Natural killer cell treated with Interleukin-12 subunit alpha and Interleukin-12 subunit beta and Interleukin-15 and Interleukin-18, amount 100 ng/mL, for 72 hours (primary cell): ENCODE results near the gene SPOCK2. TPM values are rescaled to one million over a fixed set of nuclear protein-coding genes. Genes with fewer than 3 reads are reported as not detected.
A peak's percentile ranks its signal among the peaks of the same experiment; 100 is the strongest.

Experiments used
- ATAC-seq, 2 donors: fragments of 150-1000 bp; cut with Tn5 transposase in 1 of 2; sonication (Bioruptor Pico), chemical (Tn5 transposase) in 1 of 2; 2 replicates each; pipeline ENCODE4 v1.10.0; 2021
- DNase-seq: peaks from one replicate; pipeline ENCODE4 v3.0.0; 2022; ENCODE audit warnings: low spot score
- H3K27ac Mint-ChIP-seq, 2 donors: 1 replicate in 1 of 2; 2 replicates in 1 of 2; pipeline ENCODE4 v1.8.0; 2022; ENCODE audit warnings: mixed read lengths in 2 of 2, mild to moderate bottlenecking in 1 of 2, moderate library complexity in 1 of 2
- H3K27me3 Mint-ChIP-seq, 2 donors: 1 replicate in 1 of 2; 2 replicates in 1 of 2; pipeline ENCODE4 v1.8.0; 2022; ENCODE audit warnings: mixed read lengths in 2 of 2
- H3K36me3 Mint-ChIP-seq: one replicate; pipeline ENCODE4 v1.8.0; 2022; ENCODE audit warnings: mixed read lengths
- H3K4me1 Mint-ChIP-seq, 2 donors: 1 replicate in 1 of 2; 2 replicates in 1 of 2; pipeline ENCODE4 v1.8.0; 2022; ENCODE audit warnings: low read depth in 2 of 2, mixed read lengths in 2 of 2, mild to moderate bottlenecking in 1 of 2
- H3K4me3 Mint-ChIP-seq: one replicate; pipeline ENCODE4 v1.8.0; 2022; ENCODE audit warnings: mixed read lengths
- H3K9me3 Mint-ChIP-seq: 2 replicates; pipeline ENCODE4 v1.8.0; 2022; ENCODE audit warnings: mixed read lengths
- total RNA-seq, 2 donors: library from RNA; stranded (reverse); gene quantifications; one replicate each; pipeline ENCODE4 v1.2.3, GENCODE V29; 2022

Gene SPOCK2
- total RNA-seq, 2 donors from 2014 or later, result 24.9 to 25.9 TPM

- Mint-ChIP-seq H3K27ac (no peak overlapping the region), H3K4me1 (peaks cover 14 to 20% of the 10 kb centered on the region in 2 donors), H3K9me3 (no peaks in the 10 kb centered on the region), H3K4me3 (no peak overlapping the region), H3K27me3 (no peaks in the 10 kb centered on the region), H3K36me3 (peaks cover 16% of the 10 kb centered on the region)
- ATAC-seq (no peak), DNase-seq (no peak)
Observed at GRCh38 chr10:72104472-72105097, 16.2 kb upstream of the SPOCK2 start.

GRCh38 chr10:72099600-72099921 lies 11.2 kb upstream of the SPOCK2 start:
- peaks cover 5 to 6% of the 10 kb centered on the region in 2 donors for H3K4me1 Mint-ChIP-seq
- no peaks in the 10 kb centered on the region for H3K9me3 Mint-ChIP-seq
- DNase-seq (no peak), ATAC-seq (no peak)
- peaks cover 25% of the 10 kb centered on the region for H3K36me3 Mint-ChIP-seq
- no peak overlapping the region for H3K27ac Mint-ChIP-seq
- no peak overlapping the region for H3K4me3 Mint-ChIP-seq
- H3K27me3 Mint-ChIP-seq, result no peaks in the 10 kb centered on the region

GRCh38 chr10:72098836-72099599 lies 10.7 kb upstream of the SPOCK2 start:
- Mint-ChIP-seq H3K27ac (no peak overlapping the region), H3K4me1 (peaks cover 5 to 7% of the 10 kb centered on the region in 2 donors), H3K9me3 (no peaks in the 10 kb centered on the region), H3K4me3 (no peak overlapping the region), H3K36me3 (peaks cover 25% of the 10 kb centered on the region), H3K27me3 (no peaks in the 10 kb centered on the region)
- no peak for DNase-seq
- no peak for ATAC-seq

- no peak for DNase-seq
- Mint-ChIP-seq H3K27me3 (no peaks in the 10 kb centered on the region), H3K36me3 (peaks cover 25% of the 10 kb centered on the region), H3K4me3 (no peak overlapping the region), H3K9me3 (no peaks in the 10 kb centered on the region), H3K4me1 (peaks cover 5 to 7% of the 10 kb centered on the region in 2 donors), H3K27ac (no peak overlapping the region)
- no peak for ATAC-seq
Observed at GRCh38 chr10:72098301-72098835, 10.0 kb upstream of the SPOCK2 start.

- H3K4me1 Mint-ChIP-seq, result peaks cover 5 to 7% of the 10 kb centered on the region in 2 donors
- no peak overlapping the region for H3K27ac Mint-ChIP-seq
- DNase-seq, result no peak
- H3K9me3 Mint-ChIP-seq, result no peaks in the 10 kb centered on the region
- peaks cover 25% of the 10 kb centered on the region for H3K36me3 Mint-ChIP-seq
- no peak for ATAC-seq
- H3K27me3 Mint-ChIP-seq, result no peaks in the 10 kb centered on the region
- no peak overlapping the region for H3K4me3 Mint-ChIP-seq
Observed at GRCh38 chr10:72097448-72098300, 9.3 kb upstream of the SPOCK2 start.

- H3K4me3 Mint-ChIP-seq, result no peak overlapping the region
- no peak for ATAC-seq
- peaks cover 19% of the 10 kb centered on the region for H3K36me3 Mint-ChIP-seq
- H3K27ac Mint-ChIP-seq, result peak overlapping the region in 1 of 2 donors; percentile 47
- H3K27me3 Mint-ChIP-seq, result no peaks in the 10 kb centered on the region
- H3K4me1 Mint-ChIP-seq, result peaks cover 5 to 7% of the 10 kb centered on the region in 2 donors
- DNase-seq, result no peak
- H3K9me3 Mint-ChIP-seq, result no peaks in the 10 kb centered on the region
Observed at GRCh38 chr10:72096115-72097000, 8.0 kb upstream of the SPOCK2 start.

GRCh38 chr10:72095195-72095594 lies 6.8 kb upstream of the SPOCK2 start:
- DNase-seq (no peak), ATAC-seq (peak; percentile 57 to 62)
- no peak overlapping the region for H3K4me3 Mint-ChIP-seq
- no peaks in the 10 kb centered on the region for H3K27me3 Mint-ChIP-seq
- H3K36me3 Mint-ChIP-seq, result peaks cover 13% of the 10 kb centered on the region
- peaks cover 5 to 8% of the 10 kb centered on the region in 2 donors for H3K4me1 Mint-ChIP-seq
- peak overlapping the region in 1 of 2 donors; percentile 35 for H3K27ac Mint-ChIP-seq
- no peaks in the 10 kb centered on the region for H3K9me3 Mint-ChIP-seq

- H3K9me3 Mint-ChIP-seq, result no peaks in the 10 kb centered on the region
- ATAC-seq (no peak), DNase-seq (no peak)
- no peak overlapping the region for H3K27ac Mint-ChIP-seq
- H3K4me1 Mint-ChIP-seq, result peaks cover 5 to 15% of the 10 kb centered on the region in 2 donors
- H3K27me3 Mint-ChIP-seq, result no peaks in the 10 kb centered on the region
- peaks cover 13% of the 10 kb centered on the region for H3K36me3 Mint-ChIP-seq
- H3K4me3 Mint-ChIP-seq, result no peak overlapping the region
Observed at GRCh38 chr10:72094574-72094973, 6.2 kb upstream of the SPOCK2 start.

GRCh38 chr10:72093450-72093849 lies 5.1 kb upstream of the SPOCK2 start:
- Mint-ChIP-seq H3K27ac (no peak overlapping the region), H3K4me3 (no peak overlapping the region)

GRCh38 chr10:72092987-72093386 lies 4.6 kb upstream of the SPOCK2 start:
- no peaks in the 10 kb centered on the region for H3K9me3 Mint-ChIP-seq
- ATAC-seq (no peak), DNase-seq (no peak)
- no peaks in the 10 kb centered on the region for H3K27me3 Mint-ChIP-seq
- H3K27ac Mint-ChIP-seq, result no peak overlapping the region
- H3K4me1 Mint-ChIP-seq, result peaks cover 11 to 19% of the 10 kb centered on the region in 2 donors
- no peak overlapping the region for H3K4me3 Mint-ChIP-seq
- H3K36me3 Mint-ChIP-seq, result peaks cover 13% of the 10 kb centered on the region

More at GRCh38 chr10:72093450-72093849, 5.1 kb upstream of the SPOCK2 start:
- no peaks in the 10 kb centered on the region for H3K27me3 Mint-ChIP-seq
- ATAC-seq (no peak), DNase-seq (no peak)
- H3K9me3 Mint-ChIP-seq, result no peaks in the 10 kb centered on the region
- peaks cover 13% of the 10 kb centered on the region for H3K36me3 Mint-ChIP-seq
- H3K4me1 Mint-ChIP-seq, result peaks cover 7 to 16% of the 10 kb centered on the region in 2 donors

- Mint-ChIP-seq H3K4me3 (no peak overlapping the region), H3K36me3 (peaks cover 13% of the 10 kb centered on the region), H3K27ac (no peak overlapping the region)
Observed at GRCh38 chr10:72092171-72092924, 4.0 kb upstream of the SPOCK2 start.

GRCh38 chr10:72090326-72090725 lies 2.0 kb upstream of the SPOCK2 start:
- Mint-ChIP-seq H3K4me3 (no peak overlapping the region), H3K4me1 (peaks cover 22 to 33% of the 10 kb centered on the region in 2 donors), H3K9me3 (no peaks in the 10 kb centered on the region), H3K27me3 (no peaks in the 10 kb centered on the region), H3K27ac (peak overlapping the region in 1 of 2 donors; percentile 91), H3K36me3 (no peaks in the 10 kb centered on the region)
- no peak for ATAC-seq
- no peak for DNase-seq

More at GRCh38 chr10:72092171-72092924, 4.0 kb upstream of the SPOCK2 start:
- H3K4me1 Mint-ChIP-seq, result peaks cover 11 to 21% of the 10 kb centered on the region in 2 donors
- H3K27me3 Mint-ChIP-seq, result no peaks in the 10 kb centered on the region
- DNase-seq, result no peak
- ATAC-seq, result no peak
- no peaks in the 10 kb centered on the region for H3K9me3 Mint-ChIP-seq
